Measurements from ENCODE around the gene ZNF202.

DNA sequence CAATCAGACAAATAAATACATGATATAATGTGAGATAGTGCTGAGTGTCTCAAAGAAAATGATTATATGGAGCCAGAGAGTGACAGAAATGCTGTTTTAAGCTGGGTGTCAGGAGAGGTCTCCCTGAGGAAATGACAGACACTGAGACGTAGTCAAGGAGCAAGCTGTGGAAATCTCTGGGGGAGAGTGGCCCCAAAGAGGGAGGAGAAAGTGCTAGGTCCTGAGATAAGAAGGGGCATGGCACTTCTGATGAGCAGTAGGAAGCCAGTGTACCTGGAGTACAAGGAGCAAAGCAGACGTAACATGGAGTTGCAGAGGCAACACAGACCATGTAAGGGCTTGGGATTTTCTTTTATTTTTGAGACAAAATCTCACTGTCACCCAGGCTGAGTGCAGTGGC, 38.8 kb downstream of the ZNF202 start:
- TF ChIP-seq POLR2A (IDR thresholded peaks at IDR 0.05) (no peak), POLR2AphosphoS5 (IDR thresholded peaks at IDR 0.05) (no peak), EP300 (IDR thresholded peaks at IDR 0.05) (no peak)
- TF ChIP-seq, protein P1, sequence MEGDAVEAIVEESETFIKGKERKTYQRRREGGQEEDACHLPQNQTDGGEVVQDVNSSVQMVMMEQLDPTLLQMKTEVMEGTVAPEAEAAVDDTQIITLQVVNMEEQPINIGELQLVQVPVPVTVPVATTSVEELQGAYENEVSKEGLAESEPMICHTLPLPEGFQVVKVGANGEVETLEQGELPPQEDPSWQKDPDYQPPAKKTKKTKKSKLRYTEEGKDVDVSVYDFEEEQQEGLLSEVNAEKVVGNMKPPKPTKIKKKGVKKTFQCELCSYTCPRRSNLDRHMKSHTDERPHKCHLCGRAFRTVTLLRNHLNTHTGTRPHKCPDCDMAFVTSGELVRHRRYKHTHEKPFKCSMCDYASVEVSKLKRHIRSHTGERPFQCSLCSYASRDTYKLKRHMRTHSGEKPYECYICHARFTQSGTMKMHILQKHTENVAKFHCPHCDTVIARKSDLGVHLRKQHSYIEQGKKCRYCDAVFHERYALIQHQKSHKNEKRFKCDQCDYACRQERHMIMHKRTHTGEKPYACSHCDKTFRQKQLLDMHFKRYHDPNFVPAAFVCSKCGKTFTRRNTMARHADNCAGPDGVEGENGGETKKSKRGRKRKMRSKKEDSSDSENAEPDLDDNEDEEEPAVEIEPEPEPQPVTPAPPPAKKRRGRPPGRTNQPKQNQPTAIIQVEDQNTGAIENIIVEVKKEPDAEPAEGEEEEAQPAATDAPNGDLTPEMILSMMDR (IDR thresholded peaks at IDR 0.05), result no peak

Measured in gastroesophageal sphincter (tissue), 3 donors.